Posterior cingulate gyrus (tissue), 11 donors: ENCODE measurements around the gene PRSS27.
"Not testable (repeated sequence)": the region's sequence is repeated elsewhere in the genome, so short reads cannot be mapped to it uniquely, and the experiment has no call there.

ENCODE experiments used
- DNase-seq, 10 donors: peaks; one replicate each; pipeline versions ENCODE4 v3.0.0 to v3.0.0-alpha.2; 2020 to 2021; ENCODE audit warnings: mixed read lengths in 3 of 10
- intact Hi-C: fragments of 100-400 bp; cut with DNase I; formaldehyde crosslinking; loops from one replicate; pipeline ENCODE4 v1.15.1; 2023

The PRSS27 gene

DNA sequence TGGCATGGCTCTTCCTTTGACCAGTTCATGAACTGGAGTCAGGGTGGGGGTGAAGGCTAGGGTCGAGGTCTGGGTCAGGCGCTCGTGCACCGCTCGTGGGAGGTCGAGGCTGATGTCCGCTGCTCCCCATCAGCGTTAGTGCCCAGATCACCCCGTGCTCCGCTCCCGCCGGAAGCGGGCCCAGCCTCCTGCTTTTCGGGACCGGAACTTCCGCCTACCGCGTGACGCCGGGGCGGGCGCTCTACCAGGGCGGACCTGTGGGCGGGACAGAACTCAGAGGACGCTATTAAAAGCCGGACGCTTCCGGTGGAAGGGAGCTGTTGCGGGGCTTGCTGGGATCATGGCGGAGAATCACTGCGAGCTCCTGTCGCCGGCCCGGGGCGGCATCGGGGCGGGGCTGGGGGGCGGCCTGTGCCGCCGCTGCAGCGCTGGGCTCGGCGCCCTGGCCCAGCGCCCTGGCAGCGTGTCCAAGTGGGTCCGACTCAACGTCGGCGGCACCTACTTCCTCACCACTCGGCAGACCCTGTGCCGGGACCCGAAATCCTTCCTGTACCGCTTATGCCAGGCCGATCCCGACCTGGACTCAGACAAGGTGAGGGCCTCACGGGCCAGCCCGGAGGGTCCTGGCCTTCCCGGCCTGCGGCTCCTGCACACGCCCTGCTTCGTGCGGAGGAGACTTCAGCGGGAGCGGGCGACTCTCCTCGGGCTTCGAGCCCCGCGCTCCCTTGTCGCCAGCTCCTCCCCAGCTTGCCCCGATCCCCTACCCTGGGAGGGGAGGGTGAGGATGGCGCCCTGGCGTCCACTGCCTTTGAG is 37.6 kb downstream of the PRSS27 start, which contains the start of gene KCTD5:
Gene KCTD5, plus strand, starts transcription at position 315 of the 813 bp plus-strand sequence. Its CDS starts 26 bp downstream, at position 341.
- DNase-seq = peak; percentile 97 to 100 (median 98)
- intact Hi-C loops = loop anchor here (1.0 kb wide), 1 partner anchor 9 kb away; no protein-coding TSS in a partner anchor

DNA sequence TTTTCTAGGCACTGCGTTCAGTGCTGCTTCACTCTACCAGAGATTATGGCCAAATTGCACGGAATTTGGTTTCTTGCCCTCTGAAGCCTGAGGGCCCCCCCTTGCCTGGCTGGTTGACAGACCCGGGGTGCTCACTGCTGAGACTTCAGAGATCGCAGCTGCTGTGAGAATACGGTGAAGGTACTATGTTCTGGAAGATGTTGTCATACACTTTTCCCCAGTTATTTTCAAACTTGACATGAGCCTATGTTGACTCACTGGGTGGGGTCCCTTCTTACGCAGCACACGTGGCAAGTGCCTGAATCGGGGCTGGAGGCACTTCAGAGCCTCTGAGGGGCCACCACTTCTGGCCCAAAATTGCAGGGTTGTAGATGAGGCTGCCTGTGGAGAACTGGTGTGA is 39.7 kb downstream of the PRSS27 start:
- DNase-seq = peak in 1 of 10 donors; percentile 29
- intact Hi-C loops = not testable (repeated sequence)

DNA sequence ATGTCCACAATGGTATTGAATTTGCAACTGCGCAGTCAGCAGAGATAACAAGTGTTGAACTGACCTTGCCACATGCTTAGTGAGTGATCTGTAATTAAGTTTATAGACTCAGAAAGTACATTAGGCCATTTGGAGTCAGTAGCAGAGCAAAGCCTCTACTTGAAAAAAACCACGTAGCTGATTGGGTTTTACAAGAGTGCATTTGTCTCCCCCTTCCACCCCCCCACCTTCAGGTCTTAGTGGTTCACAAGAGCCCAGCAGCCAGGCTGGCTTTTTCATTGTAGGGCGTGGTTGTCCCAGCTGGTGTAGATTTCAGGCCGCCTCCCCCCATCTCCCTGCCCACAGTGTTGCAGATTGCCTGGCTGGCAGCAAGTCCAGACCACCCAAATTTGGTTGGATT is 40.1 kb downstream of the PRSS27 start:
- peak in 1 of 10 donors; percentile 22 for DNase-seq
- intact Hi-C loops = not testable (repeated sequence)

DNA sequence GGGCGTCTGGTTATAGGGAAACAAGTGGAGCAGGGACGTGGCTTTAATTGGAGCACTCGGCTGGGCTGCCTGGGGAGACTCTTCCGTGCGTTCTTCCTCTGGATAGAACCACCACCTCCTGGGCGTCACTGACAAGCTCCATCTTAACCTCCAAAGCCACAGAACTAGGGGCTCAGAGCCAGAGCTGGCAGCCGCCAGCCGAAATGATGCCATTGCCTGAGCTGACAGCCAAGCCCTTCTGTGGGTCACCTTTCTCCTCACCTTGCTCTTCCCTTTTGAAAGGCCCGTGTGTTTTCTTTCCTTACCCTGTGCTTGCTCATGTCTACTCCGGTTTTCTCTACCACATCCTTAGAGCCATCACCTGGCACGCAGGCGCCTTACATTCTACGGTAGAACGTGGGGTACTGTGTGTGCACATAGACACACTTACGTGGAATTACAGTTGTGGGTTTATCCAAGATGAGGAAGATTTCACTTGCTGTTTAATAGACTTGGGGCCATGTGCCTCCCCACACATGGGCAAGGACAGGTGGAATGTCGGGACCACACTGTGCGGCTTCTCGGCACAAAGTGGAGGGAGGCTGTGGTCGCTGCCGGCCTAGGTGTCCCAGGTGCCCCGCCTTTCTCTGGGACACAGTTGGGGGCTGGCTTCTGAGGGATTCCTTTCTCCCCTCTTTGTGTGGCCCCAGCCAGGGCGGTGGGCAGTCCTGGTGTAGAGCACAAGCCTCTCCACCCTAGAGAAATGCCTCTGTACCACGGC is 41.6 kb downstream of the PRSS27 start:
- peak in 1 of 10 donors; percentile 69 for DNase-seq
- intact Hi-C loops = not testable (repeated sequence)

DNA sequence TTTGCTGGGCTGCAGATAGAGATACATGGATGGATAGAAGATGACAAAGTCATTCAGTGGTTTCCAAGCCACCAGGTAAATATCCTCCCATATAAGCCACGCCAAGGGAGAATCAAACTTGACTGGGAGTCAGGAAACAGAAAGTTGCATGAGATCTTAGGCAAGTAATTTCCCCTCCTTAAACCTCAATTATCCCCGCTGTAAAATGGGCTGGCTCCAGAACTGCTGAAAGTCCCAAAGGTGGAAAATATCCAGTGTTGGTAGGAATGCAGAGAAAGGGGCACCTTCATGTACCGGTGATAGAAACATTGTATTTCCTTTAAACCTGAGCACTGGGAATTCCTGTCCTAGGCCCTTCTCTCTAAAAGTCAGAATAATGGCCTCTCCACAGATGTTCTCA is 43.1 kb downstream of the PRSS27 start:
- DNase-seq, intact Hi-C loops: not testable (repeated sequence)

DNA sequence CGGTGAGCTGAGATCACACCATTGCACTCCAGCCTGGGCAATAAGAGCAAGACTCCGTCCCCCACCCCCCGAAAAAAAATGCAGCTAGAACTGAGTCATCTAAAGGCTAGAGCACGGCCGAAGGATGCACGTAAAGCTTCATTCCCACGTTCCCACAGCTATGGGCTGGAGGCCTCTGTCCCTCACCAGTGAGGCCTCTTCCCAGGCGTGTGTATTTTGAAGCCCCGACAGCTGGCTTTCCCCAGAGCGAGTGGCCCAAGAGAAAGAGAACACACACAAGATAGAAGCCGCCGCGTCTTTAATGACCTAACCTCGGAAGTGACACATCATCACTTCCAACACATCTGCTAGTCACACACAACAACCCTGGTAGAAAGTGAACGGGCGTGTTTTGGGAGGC is 44.3 kb downstream of the PRSS27 start:
- intact Hi-C loops = no loop called here
- DNase-seq = peak in 1 of 10 donors; percentile 60

DNA sequence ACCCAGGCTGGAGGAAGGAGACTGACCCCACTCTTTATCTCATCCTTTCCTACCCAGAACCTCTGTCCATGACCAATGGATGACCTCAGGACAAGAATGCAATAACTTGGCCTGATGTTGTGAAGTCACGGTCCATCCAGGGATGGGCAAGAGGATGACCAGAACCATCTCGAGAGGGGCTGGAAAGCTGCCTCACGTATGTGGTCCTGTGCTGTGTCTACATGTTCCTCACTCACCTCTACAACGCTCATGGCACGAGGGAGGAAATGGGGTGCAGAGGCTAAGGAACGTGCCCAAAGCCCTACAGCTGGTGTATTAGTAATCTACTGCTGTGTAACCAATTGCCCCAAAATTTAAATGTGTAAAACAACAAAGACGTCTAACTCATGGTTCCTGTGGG is 45.0 kb downstream of the PRSS27 start:
- DNase-seq = no peak
- intact Hi-C loops = no loop called here

DNA sequence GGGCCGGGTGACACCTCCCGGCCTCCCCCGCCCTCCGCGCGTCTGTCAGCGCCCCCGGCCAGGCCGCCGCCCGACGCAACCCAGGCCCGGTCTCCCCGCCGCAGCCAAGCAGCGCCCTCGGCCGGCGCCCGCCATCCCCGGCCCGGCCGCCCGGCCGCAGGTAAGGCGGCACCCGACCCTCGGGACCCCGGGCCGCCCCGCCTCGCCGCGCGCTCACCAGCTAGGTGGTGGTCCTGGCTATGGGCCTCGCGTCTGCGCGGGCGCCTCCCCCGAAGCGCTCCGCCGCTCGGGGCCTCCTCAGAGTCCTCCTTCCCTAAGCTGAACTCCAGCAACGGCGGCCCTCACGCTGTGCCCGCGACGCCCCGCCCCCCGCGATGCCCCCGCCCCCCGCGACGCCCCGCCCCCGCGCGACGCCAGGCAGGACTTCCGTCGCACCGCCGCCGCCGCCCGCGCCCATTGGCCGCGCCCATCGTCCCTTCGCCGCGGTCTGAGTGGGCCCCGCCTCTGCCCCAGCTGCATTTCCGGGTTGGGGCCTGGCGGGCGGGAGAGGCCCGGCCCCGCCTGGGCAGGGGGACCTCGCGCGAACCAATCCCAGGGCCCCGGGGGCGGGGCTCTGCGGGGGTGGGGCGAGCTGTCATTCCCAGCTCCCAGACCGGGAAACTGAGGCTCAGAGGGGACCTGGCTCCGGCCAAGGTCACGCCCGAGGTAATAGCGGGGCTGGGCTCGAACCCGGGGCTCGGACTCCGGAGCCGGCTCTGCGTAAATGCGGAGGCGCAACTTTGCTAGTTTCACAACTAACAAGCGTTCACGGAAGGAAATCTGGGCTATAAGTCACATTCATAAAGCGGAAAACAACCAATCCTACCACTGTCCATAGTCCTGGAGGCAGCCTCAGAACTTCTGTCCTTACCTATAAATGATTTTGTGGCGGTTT is 46.7 kb downstream of the PRSS27 start:
- intact Hi-C loops = loop anchor here (1.0 to 5.0 kb wide), 2 partner anchors 9 to 49 kb away; partner anchors contain the start of genes KCTD5 and PRSS27
- peak; percentile 86 to 100 (median 96) for DNase-seq

DNA sequence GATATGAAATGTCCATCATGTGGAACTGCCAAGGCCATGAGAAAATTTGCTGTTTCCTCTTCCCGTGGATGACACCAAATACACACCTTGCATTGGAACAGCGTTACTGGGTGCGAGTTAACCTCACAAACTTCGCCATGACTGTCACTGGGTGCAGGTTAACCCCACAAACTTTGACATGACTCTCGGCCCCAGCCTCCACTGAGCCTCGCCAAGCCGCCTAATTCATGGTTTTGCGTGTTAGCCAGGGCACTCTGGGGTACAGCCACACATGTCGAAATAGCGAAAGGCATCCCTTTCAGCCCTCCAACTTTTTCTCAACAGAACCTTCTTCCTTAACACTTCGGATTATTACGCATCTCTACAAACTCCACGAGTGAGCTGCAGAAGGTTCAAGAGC is 48.3 kb downstream of the PRSS27 start:
- peak in 1 of 10 donors; percentile 60 for DNase-seq
- intact Hi-C loops = loop anchor here (5.0 kb wide), 1 partner anchor 51 kb away; the partner anchor contains the start of gene PRSS27

DNA sequence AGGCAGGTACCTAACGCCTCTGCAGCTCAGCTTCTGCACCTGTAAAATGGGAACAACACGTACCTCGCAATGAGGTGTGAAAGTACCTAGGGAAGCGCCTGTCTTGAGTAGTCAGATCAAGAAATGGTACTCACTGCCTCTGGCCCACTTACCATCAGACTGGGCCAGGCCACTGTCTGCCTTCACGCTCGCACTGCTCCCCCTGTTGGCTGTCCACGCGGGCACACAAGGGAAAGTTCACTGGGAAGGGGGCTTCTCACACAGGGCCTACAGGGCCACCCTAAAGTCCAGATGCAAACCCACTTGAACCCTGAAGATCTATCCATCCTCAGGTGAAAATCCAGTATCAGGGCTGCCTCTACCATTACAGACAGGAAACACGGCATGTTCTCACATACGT is 48.8 kb downstream of the PRSS27 start:
- intact Hi-C loops = loop anchor here (5.0 kb wide), 1 partner anchor 51 kb away; the partner anchor contains the start of gene PRSS27
- DNase-seq = peak in 1 of 10 donors; percentile 79

DNA sequence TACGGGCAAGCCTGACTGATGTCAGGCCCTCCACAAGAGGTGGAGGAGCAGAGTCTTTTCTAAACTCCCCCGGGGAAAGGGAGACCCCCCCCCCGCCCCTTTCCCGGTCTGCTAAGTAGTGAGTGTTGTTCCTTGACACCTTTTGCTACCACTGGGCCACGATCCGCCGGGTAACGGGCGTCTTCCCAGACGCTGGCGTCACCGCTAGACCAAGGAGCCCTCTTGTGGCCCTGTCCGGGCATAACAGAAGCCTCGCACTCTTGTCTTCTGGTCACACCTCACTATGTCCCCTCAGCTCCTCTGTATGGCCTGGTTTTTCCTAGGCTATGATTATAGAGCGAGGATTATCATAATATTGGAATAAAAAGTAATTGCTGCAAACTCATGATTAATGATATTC is 50.0 kb downstream of the PRSS27 start:
- peak; percentile 57 to 96 (median 80) for DNase-seq
- intact Hi-C loops = loop anchor here (5.0 kb wide), 1 partner anchor 52 kb away; the partner anchor contains the start of gene PRSS27

DNA sequence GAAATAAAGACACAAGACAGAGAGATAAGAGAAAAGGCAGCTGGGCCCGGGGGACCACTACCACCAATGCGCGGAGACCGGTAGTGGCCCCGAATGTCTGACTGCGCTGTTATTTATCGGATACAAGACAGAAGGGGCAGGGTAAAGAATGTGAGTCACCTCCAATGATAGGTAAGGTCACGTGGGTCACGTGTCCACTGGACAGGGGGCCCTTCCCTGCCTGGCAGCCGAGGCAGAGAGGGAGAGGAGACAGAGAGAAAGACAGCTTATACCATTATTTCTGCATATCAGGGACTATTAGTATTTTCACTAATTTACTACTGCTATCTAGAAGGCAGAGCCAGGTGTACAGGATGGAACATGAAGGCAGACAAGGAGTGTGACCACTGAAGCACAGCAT is 50.4 kb downstream of the PRSS27 start:
- DNase-seq = peak in 1 of 10 donors; percentile 19
- intact Hi-C loops = not testable (repeated sequence)

DNA sequence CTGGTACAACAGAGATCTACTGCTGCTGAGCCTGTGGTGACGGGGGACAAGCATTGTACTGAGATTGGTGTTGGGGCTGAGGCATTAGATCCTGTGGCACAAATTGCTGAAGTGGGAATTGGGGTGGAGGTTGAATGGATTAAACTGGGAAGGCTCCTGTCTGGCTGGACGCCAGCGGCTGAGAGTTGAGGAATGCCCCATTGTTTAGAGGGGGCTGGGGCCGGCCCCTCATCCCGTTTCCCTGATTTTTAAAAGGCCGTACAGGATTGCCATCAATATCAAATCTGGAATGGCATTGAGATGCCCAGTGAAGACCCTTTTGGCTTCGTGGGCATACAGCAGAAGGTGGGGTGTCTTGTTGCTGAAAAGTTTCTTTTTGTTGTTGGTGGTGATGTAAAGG is 53.4 kb downstream of the PRSS27 start:
- DNase-seq, intact Hi-C loops: not testable (repeated sequence)

DNA sequence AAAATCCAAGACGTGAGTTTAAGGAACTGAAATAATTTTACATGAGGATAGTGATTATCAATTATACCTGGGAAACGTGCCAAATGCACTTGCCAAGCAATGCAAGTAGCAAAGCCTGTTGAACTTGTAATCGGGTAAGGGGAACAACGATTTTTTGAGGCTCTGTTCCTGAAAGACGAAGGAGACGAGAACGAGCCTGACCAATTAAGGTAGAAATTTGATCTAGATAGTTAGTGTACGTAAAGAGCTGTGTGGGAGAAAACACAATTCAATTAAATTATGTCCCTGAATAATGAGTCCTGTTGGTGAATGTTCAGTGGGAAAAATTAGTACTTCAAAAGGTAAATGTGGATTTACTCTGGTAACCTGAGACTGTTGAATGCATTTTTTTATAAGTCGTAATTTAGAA is 55.4 kb downstream of the PRSS27 start:
- no peak for DNase-seq
- intact Hi-C loops = no loop called here

DNA sequence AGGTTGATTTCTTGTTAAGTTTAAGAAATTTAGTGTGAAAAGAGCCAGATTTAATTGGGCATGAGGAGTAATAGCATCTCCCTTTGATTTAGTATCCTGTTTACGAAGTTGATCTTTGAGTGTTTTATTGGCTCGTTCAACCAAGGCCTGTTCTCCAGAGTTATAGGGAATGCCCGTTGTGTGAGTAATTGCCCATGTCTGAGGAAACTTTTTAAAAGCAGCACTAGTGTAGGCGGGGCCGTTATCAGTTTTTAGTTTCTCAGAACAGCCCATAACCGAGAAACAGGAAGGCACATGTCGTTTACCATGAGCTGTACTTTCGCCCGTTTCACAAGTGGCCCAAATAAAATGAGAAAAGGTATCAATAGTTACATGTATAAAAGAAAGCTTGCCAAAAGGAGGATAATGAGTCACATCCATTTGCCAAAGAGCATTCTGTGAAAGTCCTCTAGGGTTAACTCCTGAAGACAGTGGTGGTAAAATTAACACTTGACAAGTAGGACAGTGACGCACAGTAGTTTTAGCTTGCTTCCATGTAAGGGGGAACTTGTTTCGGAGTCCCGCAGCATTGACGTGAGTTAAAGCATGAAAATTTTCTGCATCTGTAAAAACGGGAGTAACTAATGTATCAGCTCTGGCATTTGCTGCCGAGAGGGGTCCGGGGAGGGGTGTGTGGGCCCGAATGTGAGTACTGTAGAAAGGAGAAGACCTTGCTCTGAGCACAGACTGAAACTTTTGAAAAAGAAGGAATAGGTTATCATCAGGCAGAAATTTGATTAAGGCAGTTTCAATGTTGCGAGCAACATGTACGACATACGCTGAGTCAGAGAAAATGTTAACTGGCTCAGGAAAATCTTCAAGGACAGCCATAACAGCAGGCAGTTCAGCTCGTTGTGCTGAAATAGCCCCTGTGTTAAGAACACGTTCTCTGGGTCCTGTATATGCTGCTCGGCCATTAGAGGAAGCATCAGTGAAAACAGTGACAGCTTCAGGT is 56.2 kb downstream of the PRSS27 start:
- intact Hi-C loops = no loop called here
- no peak for DNase-seq
